ENCODE data around the gene LRP2BP. TPM values are rescaled to one million over a fixed set of nuclear protein-coding genes. Genes with fewer than 3 reads are reported as not detected.

LRP2BP gene
- total and polyA plus RNA-seq, 2 of the 4 experiments (the other 2 are of a cell fraction) = 0.10 to 0.18 TPM

DNA sequence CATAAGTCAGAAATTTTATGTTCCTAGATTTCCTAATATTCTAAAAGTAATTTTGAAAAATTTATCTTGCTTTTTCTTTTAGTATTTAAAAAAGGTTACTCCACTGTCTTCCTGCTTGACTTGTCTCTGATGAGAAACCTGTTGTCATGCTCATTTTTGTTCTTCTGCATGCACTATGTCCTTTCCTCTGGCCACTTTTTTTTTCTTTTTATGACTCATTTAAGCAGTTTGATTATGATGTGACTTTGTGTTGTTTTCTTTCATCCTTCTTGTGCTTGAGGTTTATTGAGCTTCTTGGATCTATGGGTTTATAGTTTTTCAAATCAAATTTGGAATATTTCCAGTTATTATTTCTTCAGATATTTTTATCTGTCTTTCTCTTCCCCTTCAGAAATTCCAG lies 42.1 kb upstream of the LRP2BP start:
- dilution Hi-C loops (cut with HindIII; ENCODE audit: low sequenced_read_pairs, unreplicated experiment) = no loop called here
- Histone ChIP-seq H2AFZ (replicated peaks; ENCODE audit: low read length, poor library complexity) (no peak overlapping the region), H3K36me3 (ENCODE audit: control insufficient read depth, insufficient read depth, low read length) (no peaks in the 10 kb centered on the region), H3K9me1 (ENCODE audit: insufficient read depth, low read length) (no peaks in the 10 kb centered on the region), H3K4me3 (ENCODE audit: insufficient read depth, low read depth, low read length) (no peak overlapping the region), H3K18ac (ENCODE audit: low read depth, low read length) (no peak overlapping the region), H3K9ac (ENCODE audit: low read depth, low read length) (no peak overlapping the region), H4K20me1 (ENCODE audit: insufficient read depth, low read length) (no peaks in the 10 kb centered on the region), H3K4me1 (ENCODE audit: control insufficient read depth, insufficient read depth, low read length) (no peaks in the 10 kb centered on the region), H3K4ac (ENCODE audit: low read depth, low read length) (no peak overlapping the region), H3K27me3 (ENCODE audit: control insufficient read depth, insufficient read depth, low read length) (no peaks in the 10 kb centered on the region), H2BK120ac (ENCODE audit: low read depth, low read length) (no peak overlapping the region), H4K5ac (ENCODE audit: low read depth, low read length) (no peak overlapping the region), H3K56ac (ENCODE audit: extremely low read depth, insufficient read depth, low read length) (no peak overlapping the region), H2AK9ac (replicated peaks; ENCODE audit: low read depth, low read length, poor library complexity) (no peak overlapping the region), H3K79me1 (ENCODE audit: low read depth in 1 of 2, low read length in 2 of 2) (no peaks in the 10 kb centered on the region), H3K4me2 (ENCODE audit: low read depth, low read length) (no peak overlapping the region), H2BK15ac (ENCODE audit: low read depth, low read length) (no peak overlapping the region), H2AK5ac (ENCODE audit: low read depth, low read length) (no peak overlapping the region), H3K14ac (replicated peaks; ENCODE audit: low read depth, low read length) (no peak overlapping the region), H4K8ac (ENCODE audit: low read depth in 2 of 2, low read length in 2 of 2) (no peak overlapping the region), H4K91ac (ENCODE audit: insufficient read depth, low read depth, low read length) (no peak overlapping the region), H3K9me3 (ENCODE audit: control insufficient read depth, insufficient read depth, low read length) (no peaks in the 10 kb centered on the region), H2BK5ac (ENCODE audit: low read depth, low read length, poor library complexity, severe bottlenecking) (no peak overlapping the region), H3K27ac (ENCODE audit: insufficient read depth, low read length) (no peak overlapping the region), H3K23ac (ENCODE audit: low read depth, low read length) (no peak overlapping the region), H2BK20ac (ENCODE audit: low read depth, low read length) (no peak overlapping the region)
- ATAC-seq (ENCODE audit: low read depth) = no peak
- POLR2A ChIA-PET (ENCODE audit: unreplicated experiment) = interaction anchor here (0.6 kb wide), 1 partner anchor 13 kb away, joined by 3 read pairs; no protein-coding TSS in a partner anchor
- no peak for DNase-seq
- intact Hi-C loops (cut with micrococcal nuclease) = no loop called here
- BruUV-seq (replicated peaks) = no TSS peak
- CTCF ChIA-PET = no interaction called here
- in situ Hi-C loops (cut with MboI; ENCODE audit: low sequenced_read_pairs) = no loop called here
- TF ChIP-seq, protein P1, sequence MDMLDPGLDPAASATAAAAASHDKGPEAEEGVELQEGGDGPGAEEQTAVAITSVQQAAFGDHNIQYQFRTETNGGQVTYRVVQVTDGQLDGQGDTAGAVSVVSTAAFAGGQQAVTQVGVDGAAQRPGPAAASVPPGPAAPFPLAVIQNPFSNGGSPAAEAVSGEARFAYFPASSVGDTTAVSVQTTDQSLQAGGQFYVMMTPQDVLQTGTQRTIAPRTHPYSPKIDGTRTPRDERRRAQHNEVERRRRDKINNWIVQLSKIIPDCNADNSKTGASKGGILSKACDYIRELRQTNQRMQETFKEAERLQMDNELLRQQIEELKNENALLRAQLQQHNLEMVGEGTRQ (IDR thresholded peaks at IDR 0.05; ENCODE audit: low read depth, low read length) = no peak

Measured in IMR-90 (cell line).